Left renal pelvis (tissue), 4 donors: ENCODE measurements around the gene ARHGAP19. TPM values are rescaled to one million over a fixed set of nuclear protein-coding genes. Genes with fewer than 3 reads are reported as not detected.

ENCODE experiments used
- DNase-seq, 4 donors: peaks; one replicate each; pipeline ENCODE4 v3.0.0-alpha.2; 2013; ENCODE audit warnings: low read depth in 4 of 4, low spot score in 3 of 4
- polyA plus RNA-seq, 4 donors: library from polyadenylated mRNA; unstranded; fragments of 120-200 nt; gene quantifications; one replicate each; pipeline ENCODE4 v1.2.1, GENCODE V29; 2013; ENCODE audit not compliant: insufficient read length in 4 of 4

The ARHGAP19 gene
- polyA plus RNA-seq, 4 donors, result 20.9 to 37.9 (median 31.1) TPM

DNA sequence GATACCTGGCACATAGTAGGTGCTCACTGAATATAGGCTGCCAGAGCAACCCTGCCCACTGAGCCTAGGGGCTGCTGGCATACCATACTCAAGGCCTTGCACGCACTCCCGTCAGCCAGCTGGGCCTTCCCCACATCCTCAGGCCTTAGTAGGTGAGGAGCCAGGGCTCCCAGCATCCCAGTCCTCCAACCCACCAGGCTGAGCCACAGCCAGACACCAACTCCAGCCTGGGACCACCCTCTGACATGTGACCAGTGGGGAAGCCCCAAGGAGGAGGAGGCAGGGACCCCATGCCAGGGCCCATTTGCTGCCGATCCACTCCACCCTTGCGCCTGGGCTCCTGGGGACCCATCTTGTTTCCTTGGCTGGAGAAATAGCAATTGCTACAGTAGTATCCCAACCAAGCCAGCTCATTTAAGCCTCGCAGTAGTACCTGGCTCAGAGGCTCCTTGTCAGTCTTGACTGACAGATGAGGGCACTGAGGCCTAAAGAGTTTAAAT is 118.1 kb downstream of the ARHGAP19 start:
- no peak for DNase-seq

DNA sequence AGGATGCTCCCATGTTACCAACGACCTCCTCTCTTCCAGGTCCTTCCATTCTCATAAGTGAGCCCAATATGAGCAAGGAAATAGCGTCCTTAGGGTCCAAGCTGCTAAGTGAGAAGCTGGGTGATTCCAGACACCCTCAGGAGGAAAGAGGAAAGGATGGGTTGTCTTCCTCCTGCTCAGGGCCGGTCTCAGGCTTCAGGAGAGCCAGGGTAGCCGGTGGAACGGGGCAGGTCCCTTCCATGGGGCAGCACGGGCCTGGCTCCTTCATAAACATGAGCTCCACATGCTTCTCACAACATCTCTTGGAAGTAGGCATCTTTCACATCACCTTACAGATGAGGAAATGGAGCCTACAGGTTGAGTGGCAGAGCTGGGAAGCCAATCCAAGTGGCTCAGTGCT is 119.4 kb downstream of the ARHGAP19 start:
- no peak for DNase-seq

Other genes with a start within 250 kb of the ARHGAP19 start
- gene SLIT1, start 106.7 kb downstream of the ARHGAP19 start, polyA plus RNA-seq, result 1 to 10 TPM; 4.3 to 8.2 (median 6.5) TPM
- gene FRAT1, start 26.6 kb upstream of the ARHGAP19 start, polyA plus RNA-seq, result 1 to 10 TPM; 2.9 to 4.1 (median 3.8) TPM
- gene FRAT2, start 42.1 kb upstream of the ARHGAP19 start, polyA plus RNA-seq, result 10 to 100 TPM in 3 of 4 donors, 1 to 10 TPM in 1; 4.5 to 13.2 (median 12.2) TPM
- gene RRP12, start 108.7 kb upstream of the ARHGAP19 start, polyA plus RNA-seq, result 10 to 100 TPM; 14.8 to 28.2 (median 20.7) TPM
- gene PGAM1, start 133.6 kb upstream of the ARHGAP19 start, polyA plus RNA-seq, result 100 to 1,000 TPM; 174 to 184 (median 179) TPM
- 10 to 100 TPM; 28.7 to 41.0 (median 34.3) TPM for gene EXOSC1, start 153.4 kb upstream of the ARHGAP19 start, polyA plus RNA-seq
- gene ZDHHC16, start 153.5 kb upstream of the ARHGAP19 start, polyA plus RNA-seq, result 10 to 100 TPM; 33.8 to 41.0 (median 38.8) TPM
- gene MMS19, start 205.8 kb upstream of the ARHGAP19 start, polyA plus RNA-seq, result 100 to 1,000 TPM in 1 of 4 donors, 10 to 100 TPM in 3; 69.6 to 107 (median 88.2) TPM
- 10 to 100 TPM in 1 of 4 donors, 1 to 10 TPM in 3; 6.2 to 12.7 (median 6.7) TPM for gene UBTD1, start 206.3 kb upstream of the ARHGAP19 start, polyA plus RNA-seq